ENCODE data around the gene RLN1. TPM values are rescaled to one million over a fixed set of nuclear protein-coding genes. Genes with fewer than 3 reads are reported as not detected.

RLN1 gene
- polyA plus RNA-seq, 1 donor (not counting 4 experiments of a cell fraction or from before 2014, with no cell fraction given): 0.10 TPM

DNA sequence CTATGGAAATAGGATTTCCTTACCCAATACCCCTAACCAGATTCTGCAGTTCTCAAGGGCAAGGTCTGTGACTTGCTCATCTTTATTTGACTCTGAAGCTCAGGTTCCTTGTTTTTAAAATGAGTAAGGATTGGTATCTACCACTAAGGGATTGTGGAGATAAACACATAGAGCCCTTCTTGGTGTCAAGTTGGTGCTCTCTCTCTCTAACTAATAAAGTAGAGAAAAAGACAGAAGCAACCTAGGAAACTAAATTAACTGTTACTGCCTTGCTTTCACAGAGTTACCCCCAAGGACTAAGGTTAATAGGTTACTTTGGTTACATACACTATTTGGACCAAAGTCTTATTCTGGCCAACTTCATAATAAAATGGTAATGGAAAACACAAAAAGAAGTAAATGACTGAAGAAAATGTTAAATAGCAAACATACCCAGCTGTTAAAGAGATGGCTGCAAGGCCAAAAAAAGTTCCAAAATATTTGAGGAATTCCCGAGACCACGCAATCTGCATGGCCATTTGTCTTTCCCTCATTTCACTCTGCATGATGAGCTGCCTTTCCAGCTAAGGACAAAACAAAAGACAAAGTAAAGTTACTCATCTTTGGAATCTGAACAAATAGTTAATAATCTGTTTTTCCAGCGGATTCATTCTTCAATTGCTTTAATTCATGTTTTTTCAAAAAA, 21.8 kb upstream of the RLN1 start:
- H3K9ac ChIP-seq (ENCODE audit: control insufficient read depth, extremely low read depth, insufficient read depth, low read length): no peak overlapping the region
- no peaks in the 10 kb centered on the region for H3K27me3 ChIP-seq (ENCODE audit: control insufficient read depth, extremely low read depth, insufficient read depth, low read length)
- peaks cover under 1% of the 10 kb centered on the region for H3K79me2 ChIP-seq (ENCODE audit: control insufficient read depth, insufficient read depth, low read length)
- dilution Hi-C loops (cut with MboI; ENCODE audit: extremely low pct_ligation_motif_present, low sequenced_read_pairs): no loop called here
- no peak overlapping the region for H2AFZ ChIP-seq (ENCODE audit: control insufficient read depth, low read length)
- H4K20me1 ChIP-seq (ENCODE audit: control insufficient read depth, extremely low read depth, insufficient read depth, low read length): no peaks in the 10 kb centered on the region
- H3K4me3 ChIP-seq (ENCODE audit: control insufficient read depth in 2 of 3, extremely low read depth in 1 of 3, insufficient read depth in 2 of 3, low read depth in 1 of 3, low read length in 3 of 3): no peak overlapping the region
- H3K4me2 ChIP-seq (ENCODE audit: control insufficient read depth, extremely low read depth, insufficient read depth, low read depth, low read length): no peak overlapping the region
- H3K9me3 ChIP-seq (ENCODE audit: control insufficient read depth, low read depth, low read length): no peaks in the 10 kb centered on the region
- H3K9me1 ChIP-seq (ENCODE audit: control insufficient read depth, extremely low read depth, insufficient read depth, low read length): no peaks in the 10 kb centered on the region
- no peak for FAIRE-seq
- no peak overlapping the region for H3K27ac ChIP-seq (ENCODE audit: control insufficient read depth, insufficient read depth, low read length)
- DNase-seq (ENCODE audit: low read depth, low spot score): no peak
- no peaks in the 10 kb centered on the region for H3K4me1 ChIP-seq (ENCODE audit: control insufficient read depth, extremely low read depth, insufficient read depth, low read length)
- TF ChIP-seq CTCF (optimal IDR thresholded peaks at IDR 0.05 in 1 of 3, IDR thresholded peaks at IDR 0.05 in 1 of 3, conservative IDR thresholded peaks at IDR 0.05 in 1 of 3; ENCODE audit: extremely low read depth in 1 of 3, insufficient read depth in 2 of 3, low read length in 3 of 3) (no peak), EZH2 (IDR thresholded peaks at IDR 0.05; ENCODE audit: low read length) (no peak)
- H3K36me3 ChIP-seq (ENCODE audit: control insufficient read depth in 2 of 2, extremely low read depth in 1 of 2, insufficient read depth in 2 of 2, low read length in 2 of 2): no peaks in the 10 kb centered on the region

GRCh38 chr9:5360341-5360740, 20.7 kb upstream of the RLN1 start:
- H3K9me3 ChIP-seq (ENCODE audit: control insufficient read depth, low read depth, low read length): no peaks in the 10 kb centered on the region
- no peaks in the 10 kb centered on the region for H4K20me1 ChIP-seq (ENCODE audit: control insufficient read depth, extremely low read depth, insufficient read depth, low read length)
- no peak for FAIRE-seq
- H3K9me1 ChIP-seq (ENCODE audit: control insufficient read depth, extremely low read depth, insufficient read depth, low read length): no peaks in the 10 kb centered on the region
- H3K79me2 ChIP-seq (ENCODE audit: control insufficient read depth, insufficient read depth, low read length): no peaks in the 10 kb centered on the region
- no peak overlapping the region for H2AFZ ChIP-seq (ENCODE audit: control insufficient read depth, low read length)
- no peak overlapping the region for H3K27ac ChIP-seq (ENCODE audit: control insufficient read depth, insufficient read depth, low read length)
- no peak for DNase-seq (ENCODE audit: low read depth, low spot score)
- H3K9ac ChIP-seq (ENCODE audit: control insufficient read depth, extremely low read depth, insufficient read depth, low read length): no peak overlapping the region
- H3K4me1 ChIP-seq (ENCODE audit: control insufficient read depth, extremely low read depth, insufficient read depth, low read length): no peaks in the 10 kb centered on the region
- H3K4me2 ChIP-seq (ENCODE audit: control insufficient read depth, extremely low read depth, insufficient read depth, low read depth, low read length): no peak overlapping the region
- dilution Hi-C loops (cut with MboI; ENCODE audit: extremely low pct_ligation_motif_present, low sequenced_read_pairs): no loop called here
- H3K27me3 ChIP-seq (ENCODE audit: control insufficient read depth, extremely low read depth, insufficient read depth, low read length): no peaks in the 10 kb centered on the region
- no peaks in the 10 kb centered on the region for H3K36me3 ChIP-seq (ENCODE audit: control insufficient read depth in 2 of 2, extremely low read depth in 1 of 2, insufficient read depth in 2 of 2, low read length in 2 of 2)
- H3K4me3 ChIP-seq (ENCODE audit: control insufficient read depth in 2 of 3, extremely low read depth in 1 of 3, insufficient read depth in 2 of 3, low read depth in 1 of 3, low read length in 3 of 3): no peak overlapping the region
- TF ChIP-seq EZH2 (IDR thresholded peaks at IDR 0.05; ENCODE audit: low read length) (no peak), CTCF (optimal IDR thresholded peaks at IDR 0.05 in 1 of 3, IDR thresholded peaks at IDR 0.05 in 1 of 3, conservative IDR thresholded peaks at IDR 0.05 in 1 of 3; ENCODE audit: extremely low read depth in 1 of 3, insufficient read depth in 2 of 3, low read length in 3 of 3) (no peak)

All from keratinocyte (primary cell).